SU-DHL-6 (cell line): ENCODE results near the gene KIAA1958.
"Not testable (repeated sequence)": the region's sequence is repeated elsewhere in the genome, so short reads cannot be mapped to it uniquely, and the experiment has no call there.

Experiments used
- H2AFZ ChIP-seq: fragments of 200-600 bp; sonication (generic); 2 replicates; pipeline ENCODE4 v1.6.1; 2014; ENCODE audit warnings: low read depth, mild to moderate bottlenecking, moderate library complexity, mixed read lengths, antibody characterized with exemption, low read length; ENCODE audit not compliant: severe bottlenecking
- H3F3A ChIP-seq: fragments of 200-600 bp; shearing (Covaris generic); 2 replicates; pipeline ENCODE4 v1.6.0; 2016; ENCODE audit warnings: antibody characterized with exemption, mild to moderate bottlenecking; ENCODE audit not compliant: insufficient read depth
- H3K27ac ChIP-seq: fragments of 200-600 bp; sonication (generic); 2 replicates; pipeline ENCODE4 v1.5.1; 2016; ENCODE audit warnings: low read depth, mild to moderate bottlenecking, low read length, moderate library complexity, mixed read lengths
- H3K27me3 ChIP-seq: fragments of 200-600 bp; sonication (generic), shearing (Covaris generic); 2 replicates; pipeline ENCODE4 v1.6.0; 2014; ENCODE audit warnings: mild to moderate bottlenecking, low read length
- H3K36me3 ChIP-seq: fragments of 200-600 bp; sonication (generic); 2 replicates; pipeline ENCODE4 v1.6.1; 2014; ENCODE audit warnings: mild to moderate bottlenecking, low read length, mixed read lengths
- H3K4me2 ChIP-seq: fragments of 300-600, 200-600 bp; shearing (Covaris generic), sonication (generic); 2 replicates; pipeline ENCODE4 v1.6.0; 2014; ENCODE audit warnings: low read length, low read depth, mild to moderate bottlenecking; ENCODE audit not compliant: poor library complexity, severe bottlenecking
- H3K4me3 ChIP-seq: fragments of 200-600 bp; sonication (generic); 2 replicates; pipeline ENCODE4 v1.5.1; 2014; ENCODE audit warnings: antibody characterized with exemption, low read length, mild to moderate bottlenecking, mixed read lengths; ENCODE audit not compliant: insufficient read depth, poor library complexity, severe bottlenecking
- H3K79me2 ChIP-seq: fragments of 200-600 bp; sonication (generic); 2 replicates; pipeline ENCODE4 v1.6.1; 2014; ENCODE audit warnings: mild to moderate bottlenecking, low read length, moderate library complexity; ENCODE audit not compliant: insufficient read depth
- H3K9ac ChIP-seq: fragments of 200-600 bp; sonication (generic); 2 replicates; pipeline ENCODE4 v1.7.0; 2014; ENCODE audit warnings: mild to moderate bottlenecking, low read length
- H3K9me2 ChIP-seq: fragments of 200-600 bp; sonication (generic); replicated peaks from 2 replicates; pipeline ENCODE4 v1.6.1; 2014; ENCODE audit warnings: low read length; ENCODE audit not compliant: insufficient read depth
- H3K9me3 ChIP-seq: fragments of 200-600 bp; sonication (generic); 2 replicates; pipeline ENCODE4 v1.6.1; 2014; ENCODE audit warnings: low read length, mixed read lengths; ENCODE audit not compliant: insufficient read depth
- H4K20me1 ChIP-seq: fragments of 200-600 bp; sonication (generic); 2 replicates; pipeline ENCODE4 v1.6.1; 2014; ENCODE audit warnings: low read depth, mild to moderate bottlenecking, antibody characterized with exemption, low read length, moderate library complexity, mixed read lengths
- CTCF ChIP-seq: fragments of 200-600 bp; sonication (generic); IDR thresholded peaks from one replicate; pipeline ENCODE4 v1.5.1; 2017; ENCODE audit warnings: antibody characterized with exemption, mild to moderate bottlenecking, low read length, moderate library complexity; ENCODE audit not compliant: insufficient read depth, poor library complexity, severe bottlenecking
- EZH2phosphoT487 ChIP-seq: fragments of 200-600 bp; sonication (generic), shearing (Covaris generic); conservative IDR thresholded peaks from 2 replicates; pipeline ENCODE4 v1.6.1; 2018; ENCODE audit warnings: mild to moderate bottlenecking, antibody characterized with exemption, low read length, moderate library complexity, mixed read lengths

The KIAA1958 gene

GRCh38 chr9:112665347-112665746 lies 178.7 kb downstream of the KIAA1958 start:
- no peaks in the 10 kb centered on the region for H4K20me1 ChIP-seq
- no peak overlapping the region for H3K9ac ChIP-seq
- H3K36me3 ChIP-seq, result no peaks in the 10 kb centered on the region
- no peaks in the 10 kb centered on the region for H3F3A ChIP-seq
- H3K9me2 ChIP-seq, result no peaks in the 10 kb centered on the region
- no peak overlapping the region for H3K4me2 ChIP-seq
- no peak overlapping the region for H2AFZ ChIP-seq
- TF ChIP-seq CTCF (no peak), EZH2phosphoT487 (no peak)
- no peaks in the 10 kb centered on the region for H3K9me3 ChIP-seq
- no peak overlapping the region for H3K4me3 ChIP-seq
- no peak overlapping the region for H3K27ac ChIP-seq
- no peaks in the 10 kb centered on the region for H3K27me3 ChIP-seq
- H3K79me2 ChIP-seq, result no peaks in the 10 kb centered on the region

- H3F3A ChIP-seq, result no peaks in the 10 kb centered on the region
- H3K27me3 ChIP-seq, result no peaks in the 10 kb centered on the region
- H3K9me3 ChIP-seq, result no peaks in the 10 kb centered on the region
- H3K27ac ChIP-seq, result no peak overlapping the region
- no peak overlapping the region for H3K4me3 ChIP-seq
- H3K79me2 ChIP-seq, result no peaks in the 10 kb centered on the region
- no peaks in the 10 kb centered on the region for H3K36me3 ChIP-seq
- H4K20me1 ChIP-seq, result no peaks in the 10 kb centered on the region
- H2AFZ ChIP-seq, result no peak overlapping the region
- no peak overlapping the region for H3K4me2 ChIP-seq
- H3K9ac ChIP-seq, result no peak overlapping the region
- no peak for TF ChIP-seq EZH2phosphoT487
- TF ChIP-seq CTCF, result no peak
- no peaks in the 10 kb centered on the region for H3K9me2 ChIP-seq
These were observed 182.7 kb downstream of the KIAA1958 start for GRCh38 chr9:112669326-112669725.

GRCh38 chr9:112670991-112671625 lies 184.5 kb downstream of the KIAA1958 start:
- Histone ChIP-seq H3K9me3 (no peaks in the 10 kb centered on the region), H3K9me2 (no peaks in the 10 kb centered on the region), H3K9ac (no peak overlapping the region), H3K36me3 (no peaks in the 10 kb centered on the region), H3K27me3 (no peaks in the 10 kb centered on the region), H3K79me2 (no peaks in the 10 kb centered on the region), H4K20me1 (no peaks in the 10 kb centered on the region), H3K4me3 (no peak overlapping the region), H3K27ac (no peak overlapping the region), H3F3A (no peaks in the 10 kb centered on the region), H3K4me2 (no peak overlapping the region), H2AFZ (no peak overlapping the region)
- TF ChIP-seq EZH2phosphoT487 (no peak), CTCF (no peak)

- H3K9me3 ChIP-seq, H3K27ac ChIP-seq, H3K4me3 ChIP-seq, H3K79me2 ChIP-seq, H3K36me3 ChIP-seq, H3K9me2 ChIP-seq, H2AFZ ChIP-seq, H3K9ac ChIP-seq, H3K27me3 ChIP-seq, H3K4me2 ChIP-seq, H3F3A ChIP-seq, H4K20me1 ChIP-seq: not testable (repeated sequence)
These were observed 186.6 kb downstream of the KIAA1958 start for GRCh38 chr9:112673221-112673620.
